Neural progenitor cell (in vitro differentiated cells): ENCODE results near the gene ATXN1. TPM values are rescaled to one million over a fixed set of nuclear protein-coding genes. Genes with fewer than 3 reads are reported as not detected.

Experiments
- DNase-seq: peaks from one replicate; pipeline ENCODE4 v3.0.0-alpha.2; 2016; ENCODE audit warnings: low spot score
- H2AFZ ChIP-seq: fragments of 200-600 bp; sonication (generic); replicated peaks from 2 replicates; pipeline ENCODE4 v1.6.1; 2016; ENCODE audit warnings: antibody characterized with exemption
- H3F3A ChIP-seq: fragments of 200-600 bp; sonication (generic); 2 replicates; pipeline ENCODE4 v1.6.1; 2016; ENCODE audit warnings: antibody characterized with exemption, low read depth
- H3K27ac ChIP-seq: fragments of 200-600 bp; sonication (generic); 2 replicates; pipeline ENCODE4 v1.5.1; 2016; ENCODE audit warnings: mild to moderate bottlenecking
- H3K27me3 ChIP-seq: fragments of 200-600 bp; sonication (generic); 2 replicates; pipeline ENCODE4 v1.6.1; 2016; ENCODE audit warnings: mild to moderate bottlenecking, moderate library complexity
- H3K36me3 ChIP-seq: fragments of 200-600 bp; sonication (generic); 2 replicates; pipeline ENCODE4 v1.5.1; 2016
- H3K4me1 ChIP-seq: fragments of 200-600 bp; sonication (generic); 2 replicates; pipeline ENCODE4 v1.6.1; 2016; ENCODE audit warnings: mixed run types
- H3K4me2 ChIP-seq: fragments of 200-600 bp; sonication (generic); 2 replicates; pipeline ENCODE4 v1.6.1; 2016
- H3K4me3 ChIP-seq: fragments of 200-600 bp; sonication (generic); 2 replicates; pipeline ENCODE4 v1.5.1; 2016
- H3K79me2 ChIP-seq: fragments of 200-600 bp; sonication (generic); 2 replicates; pipeline ENCODE4 v1.6.1; 2016; ENCODE audit warnings: low read depth
- H3K9ac ChIP-seq: fragments of 200-600 bp; sonication (generic); 2 replicates; pipeline ENCODE4 v1.6.1; 2016
- H3K9me3 ChIP-seq: fragments of 200-600 bp; sonication (generic); 2 replicates; pipeline ENCODE4 v1.5.1; 2016; ENCODE audit warnings: low read depth
- H4K20me1 ChIP-seq: fragments of 200-600 bp; sonication (generic); 2 replicates; pipeline ENCODE4 v1.6.1; 2016; ENCODE audit warnings: low read depth
- H3K27ac Mint-ChIP-seq: 3 replicates; pipeline ENCODE4 v1.8.0; 2021; ENCODE audit warnings: mixed read lengths
- H3K27me3 Mint-ChIP-seq: 2 replicates; pipeline ENCODE4 v1.8.0; 2022; ENCODE audit warnings: low read depth, mild to moderate bottlenecking, inconsistent platforms, moderate library complexity, mixed read lengths; ENCODE audit not compliant: insufficient read depth
- H3K36me3 Mint-ChIP-seq: 3 replicates; pipeline ENCODE4 v1.8.0; 2021; ENCODE audit warnings: mixed read lengths
- H3K4me1 Mint-ChIP-seq: 3 replicates; pipeline ENCODE4 v1.8.0; 2021; ENCODE audit warnings: mixed read lengths
- H3K4me3 Mint-ChIP-seq: 3 replicates; pipeline ENCODE4 v1.8.0; 2021; ENCODE audit warnings: mild to moderate bottlenecking, moderate library complexity, mixed read lengths
- H3K9me3 Mint-ChIP-seq: 3 replicates; pipeline ENCODE4 v1.8.0; 2020; ENCODE audit warnings: mixed read lengths
- CTCF ChIP-seq: fragments of 200-600 bp; sonication (generic); IDR thresholded peaks from 2 replicates; pipeline ENCODE4 v1.5.1; 2017; ENCODE audit warnings: antibody characterized with exemption, mild to moderate bottlenecking
- EZH2 ChIP-seq: fragments of 200-600 bp; sonication (generic); IDR thresholded peaks from 2 replicates; pipeline ENCODE4 v1.6.1; 2017; ENCODE audit warnings: antibody characterized with exemption, mild to moderate bottlenecking, moderate library complexity
- EZH2phosphoT487 ChIP-seq: fragments of 200-600 bp; sonication (generic); IDR thresholded peaks from 2 replicates; pipeline ENCODE4 v1.6.1; 2017; ENCODE audit warnings: antibody characterized with exemption
- total RNA-seq: library from RNA; depleted of rRNA; stranded (reverse); fragments of >200 nt; gene quantifications from 2 replicates; pipeline ENCODE4 v1.2.3, GENCODE V29; 2015; ENCODE audit warnings: low replicate concordance

The ATXN1 gene
- total RNA-seq, 1 donor from 2014 or later, result 3.6 TPM

- no peaks in the 10 kb centered on the region for H3K27me3 Mint-ChIP-seq
- H3K36me3 Mint-ChIP-seq, result no peaks in the 10 kb centered on the region
- no peaks in the 10 kb centered on the region for H3K9me3 ChIP-seq
- no peaks in the 10 kb centered on the region for H4K20me1 ChIP-seq
- no peak overlapping the region for H2AFZ ChIP-seq
- H3K79me2 ChIP-seq, result no peaks in the 10 kb centered on the region
- no peak overlapping the region for H3K4me3 ChIP-seq
- DNase-seq, result no peak
- TF ChIP-seq CTCF (no peak), EZH2phosphoT487 (no peak), EZH2 (no peak)
- no peaks in the 10 kb centered on the region for H3K4me1 Mint-ChIP-seq
- H3K4me2 ChIP-seq, result no peak overlapping the region
- no peaks in the 10 kb centered on the region for H3K36me3 ChIP-seq
- H3K27me3 ChIP-seq, result no peaks in the 10 kb centered on the region
- H3K27ac Mint-ChIP-seq, result no peak overlapping the region
- no peaks in the 10 kb centered on the region for H3F3A ChIP-seq
- no peak overlapping the region for H3K4me3 Mint-ChIP-seq
- H3K27ac ChIP-seq, result no peak overlapping the region
- no peaks in the 10 kb centered on the region for H3K9me3 Mint-ChIP-seq
- no peak overlapping the region for H3K9ac ChIP-seq
- no peaks in the 10 kb centered on the region for H3K4me1 ChIP-seq
Measured at GRCh38 chr6:16472349-16473069, 288.8 kb downstream of the ATXN1 start.

GRCh38 chr6:16471910-16472297 is 289.4 kb downstream of the ATXN1 start:
- Mint-ChIP-seq H3K36me3 (no peaks in the 10 kb centered on the region), H3K9me3 (no peaks in the 10 kb centered on the region), H3K27ac (no peak overlapping the region), H3K4me1 (peaks cover under 1% of the 10 kb centered on the region), H3K27me3 (no peaks in the 10 kb centered on the region), H3K4me3 (no peak overlapping the region)
- H3K27ac ChIP-seq, result no peak overlapping the region
- no peak overlapping the region for H3K4me3 ChIP-seq
- H3F3A ChIP-seq, result no peaks in the 10 kb centered on the region
- H4K20me1 ChIP-seq, result no peaks in the 10 kb centered on the region
- H3K4me1 ChIP-seq, result no peaks in the 10 kb centered on the region
- no peak for DNase-seq
- no peaks in the 10 kb centered on the region for H3K79me2 ChIP-seq
- no peak overlapping the region for H3K9ac ChIP-seq
- H3K36me3 ChIP-seq, result no peaks in the 10 kb centered on the region
- no peak overlapping the region for H2AFZ ChIP-seq
- no peaks in the 10 kb centered on the region for H3K9me3 ChIP-seq
- H3K27me3 ChIP-seq, result no peaks in the 10 kb centered on the region
- TF ChIP-seq EZH2 (no peak), CTCF (no peak), EZH2phosphoT487 (no peak)
- H3K4me2 ChIP-seq, result no peak overlapping the region

- H3K4me2 ChIP-seq, result no peak overlapping the region
- H3K4me1 Mint-ChIP-seq, result peaks cover 4% of the 10 kb centered on the region
Measured at GRCh38 chr6:16471222-16471909, 289.9 kb downstream of the ATXN1 start.

More at GRCh38 chr6:16471222-16471909, 289.9 kb downstream of the ATXN1 start:
- Histone ChIP-seq H3K79me2 (no peaks in the 10 kb centered on the region), H3K36me3 (no peaks in the 10 kb centered on the region), H3K4me1 (no peaks in the 10 kb centered on the region), H3K27me3 (no peaks in the 10 kb centered on the region), H3K4me3 (no peak overlapping the region), H4K20me1 (no peaks in the 10 kb centered on the region), H3K9me3 (no peaks in the 10 kb centered on the region), H3K9ac (no peak overlapping the region), H3F3A (no peaks in the 10 kb centered on the region), H3K27ac (no peak overlapping the region), H2AFZ (no peak overlapping the region)
- TF ChIP-seq EZH2phosphoT487, result no peak
- no peak for TF ChIP-seq EZH2
- TF ChIP-seq CTCF, result no peak
- DNase-seq, result no peak
- Mint-ChIP-seq H3K36me3 (no peaks in the 10 kb centered on the region), H3K27me3 (no peaks in the 10 kb centered on the region), H3K9me3 (no peaks in the 10 kb centered on the region), H3K27ac (no peak overlapping the region), H3K4me3 (no peak overlapping the region)
